OCI-LY3 (cell line): ENCODE results near the gene NENF.

ENCODE experiments used
- H2AFZ ChIP-seq: fragments of 200-600, 300-600 bp; shearing (Covaris generic); 2 replicates; pipeline ENCODE4 v1.6.0; 2014; ENCODE audit warnings: antibody characterized with exemption, low read depth, low read length
- H3K27ac ChIP-seq: fragments of 200-600, 300-600 bp; sonication (generic); 2 replicates; pipeline ENCODE4 v1.5.1; 2014; ENCODE audit warnings: mild to moderate bottlenecking, low read length, moderate library complexity, mixed read lengths
- H3K27me3 ChIP-seq: fragments of 200-600, 300-600 bp; sonication (generic); 2 replicates; pipeline ENCODE4 v1.6.1; 2014; ENCODE audit warnings: low read depth, low read length, mixed read lengths
- H3K36me3 ChIP-seq: fragments of 200-600, 300-600 bp; sonication (generic); replicated peaks from 2 replicates; pipeline ENCODE3; 2014; ENCODE audit warnings: low read depth, low read length, mixed read lengths
- H3K4me1 ChIP-seq: fragments of 300-600, 200-600 bp; sonication (generic); 2 replicates; pipeline ENCODE4 v1.6.1; 2014; ENCODE audit warnings: low read length, mixed read lengths
- H3K4me2 ChIP-seq: fragments of 200-600, 300-600 bp; sonication (generic); 2 replicates; pipeline ENCODE4 v1.6.1; 2014; ENCODE audit warnings: low read length, mixed read lengths
- H3K4me3 ChIP-seq: fragments of 300-600, 200-600 bp; sonication (generic); 2 replicates; pipeline ENCODE4 v1.5.1; 2014; ENCODE audit warnings: antibody characterized with exemption, mild to moderate bottlenecking, low read length, moderate library complexity
- H3K79me2 ChIP-seq: fragments of 300-600, 200-600 bp; shearing (Covaris generic); 2 replicates; pipeline ENCODE4 v1.6.1; 2014; ENCODE audit warnings: mild to moderate bottlenecking, low read length, mixed read lengths
- H3K9ac ChIP-seq: fragments of 300-600, 200-600 bp; shearing (Covaris generic); 2 replicates; pipeline ENCODE4 v1.6.0; 2014; ENCODE audit warnings: mild to moderate bottlenecking, low read length, moderate library complexity
- H3K9me3 ChIP-seq: fragments of 200-600, 300-600 bp; shearing (Covaris generic); 2 replicates; pipeline ENCODE4 v1.6.1; 2014; ENCODE audit warnings: low read length, mixed read lengths; ENCODE audit not compliant: insufficient read depth
- H4K20me1 ChIP-seq: fragments of 200-600, 300-600 bp; sonication (generic); 2 replicates; pipeline ENCODE4 v1.6.1; 2016; ENCODE audit warnings: low read length, mixed read lengths; ENCODE audit not compliant: insufficient read depth
- EZH2phosphoT487 ChIP-seq: fragments of 200-600 bp; shearing (Covaris generic); IDR thresholded peaks from 2 replicates; pipeline ENCODE4 v1.6.1; 2018; ENCODE audit warnings: antibody characterized with exemption, mixed run types, low read depth
- TF ChIP-seq, protein P1 (sequence below): fragments of 200-600, 300-600 bp; sonication (generic); IDR thresholded peaks from 2 replicates; pipeline ENCODE4 v1.5.1; 2014; ENCODE audit warnings: antibody characterized with exemption, low read length, low read depth

The NENF gene

DNA sequence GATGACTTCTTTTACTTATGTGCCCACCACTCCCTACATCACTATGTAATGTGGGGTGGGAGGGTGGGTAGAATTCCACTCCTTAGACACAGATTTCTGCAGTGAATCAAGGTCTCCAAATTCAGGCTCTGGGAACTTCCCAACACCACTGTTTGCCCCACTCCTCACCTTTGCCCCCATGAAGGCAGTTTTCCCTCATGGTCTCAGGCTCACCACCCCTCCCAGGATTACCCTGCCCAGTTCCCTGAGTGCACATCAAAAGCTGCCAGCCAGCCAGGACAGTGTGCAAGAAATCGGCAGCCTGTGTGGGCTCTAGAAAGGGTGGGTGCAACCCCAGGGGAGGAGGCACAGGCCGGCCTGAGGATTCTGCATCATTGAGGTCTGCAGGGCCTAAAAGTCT is 14.8 kb downstream of the NENF start:
- Histone ChIP-seq H3K27me3 (no peaks in the 10 kb centered on the region), H3K4me2 (no peak overlapping the region), H3K9ac (no peak overlapping the region), H3K27ac (no peak overlapping the region), H4K20me1 (no peaks in the 10 kb centered on the region), H3K4me3 (no peak overlapping the region), H2AFZ (no peak overlapping the region), H3K9me3 (no peaks in the 10 kb centered on the region), H3K36me3 (peaks cover 9% of the 10 kb centered on the region), H3K4me1 (no peaks in the 10 kb centered on the region), H3K79me2 (no peaks in the 10 kb centered on the region)
- TF ChIP-seq EZH2phosphoT487: no peak
- TF ChIP-seq, protein P1, sequence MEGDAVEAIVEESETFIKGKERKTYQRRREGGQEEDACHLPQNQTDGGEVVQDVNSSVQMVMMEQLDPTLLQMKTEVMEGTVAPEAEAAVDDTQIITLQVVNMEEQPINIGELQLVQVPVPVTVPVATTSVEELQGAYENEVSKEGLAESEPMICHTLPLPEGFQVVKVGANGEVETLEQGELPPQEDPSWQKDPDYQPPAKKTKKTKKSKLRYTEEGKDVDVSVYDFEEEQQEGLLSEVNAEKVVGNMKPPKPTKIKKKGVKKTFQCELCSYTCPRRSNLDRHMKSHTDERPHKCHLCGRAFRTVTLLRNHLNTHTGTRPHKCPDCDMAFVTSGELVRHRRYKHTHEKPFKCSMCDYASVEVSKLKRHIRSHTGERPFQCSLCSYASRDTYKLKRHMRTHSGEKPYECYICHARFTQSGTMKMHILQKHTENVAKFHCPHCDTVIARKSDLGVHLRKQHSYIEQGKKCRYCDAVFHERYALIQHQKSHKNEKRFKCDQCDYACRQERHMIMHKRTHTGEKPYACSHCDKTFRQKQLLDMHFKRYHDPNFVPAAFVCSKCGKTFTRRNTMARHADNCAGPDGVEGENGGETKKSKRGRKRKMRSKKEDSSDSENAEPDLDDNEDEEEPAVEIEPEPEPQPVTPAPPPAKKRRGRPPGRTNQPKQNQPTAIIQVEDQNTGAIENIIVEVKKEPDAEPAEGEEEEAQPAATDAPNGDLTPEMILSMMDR: no peak

GRCh38 chr1:212450331-212450881 is 17.7 kb downstream of the NENF start:
- Histone ChIP-seq H3K4me2 (no peak overlapping the region), H3K4me3 (no peak overlapping the region)

GRCh38 chr1:212451416-212452322 is 18.9 kb downstream of the NENF start:
- TF ChIP-seq EZH2phosphoT487: no peak
- TF ChIP-seq, protein P1: no peak
- Histone ChIP-seq H3K79me2 (no peaks in the 10 kb centered on the region), H3K4me2 (no peak overlapping the region)

More at GRCh38 chr1:212450331-212450881, 17.7 kb downstream of the NENF start:
- no peak for TF ChIP-seq EZH2phosphoT487
- TF ChIP-seq, protein P1: no peak
- Histone ChIP-seq H2AFZ (no peak overlapping the region), H3K36me3 (peaks cover 9% of the 10 kb centered on the region), H3K79me2 (no peaks in the 10 kb centered on the region), H3K27me3 (no peaks in the 10 kb centered on the region), H3K27ac (no peak overlapping the region), H3K9me3 (no peaks in the 10 kb centered on the region), H3K9ac (no peak overlapping the region), H3K4me1 (no peaks in the 10 kb centered on the region), H4K20me1 (no peaks in the 10 kb centered on the region)

More at GRCh38 chr1:212451416-212452322, 18.9 kb downstream of the NENF start:
- no peaks in the 10 kb centered on the region for H3K36me3 ChIP-seq
- H3K27ac ChIP-seq: no peak overlapping the region
- H3K9me3 ChIP-seq: no peaks in the 10 kb centered on the region
- H4K20me1 ChIP-seq: no peaks in the 10 kb centered on the region
- H2AFZ ChIP-seq: no peak overlapping the region
- H3K9ac ChIP-seq: no peak overlapping the region
- H3K4me3 ChIP-seq: no peak overlapping the region
- no peaks in the 10 kb centered on the region for H3K27me3 ChIP-seq
- H3K4me1 ChIP-seq: peaks cover 3% of the 10 kb centered on the region; the same call in 1 of the 2 replicates
